ENCODE measurements around the gene UBE2J2. TPM values are rescaled to one million over a fixed set of nuclear protein-coding genes. Genes with fewer than 3 reads are reported as not detected.

The UBE2J2 gene
- total and polyA plus RNA-seq, 4 donors = 36.0 to 57.4 (median 47.1) TPM

DNA sequence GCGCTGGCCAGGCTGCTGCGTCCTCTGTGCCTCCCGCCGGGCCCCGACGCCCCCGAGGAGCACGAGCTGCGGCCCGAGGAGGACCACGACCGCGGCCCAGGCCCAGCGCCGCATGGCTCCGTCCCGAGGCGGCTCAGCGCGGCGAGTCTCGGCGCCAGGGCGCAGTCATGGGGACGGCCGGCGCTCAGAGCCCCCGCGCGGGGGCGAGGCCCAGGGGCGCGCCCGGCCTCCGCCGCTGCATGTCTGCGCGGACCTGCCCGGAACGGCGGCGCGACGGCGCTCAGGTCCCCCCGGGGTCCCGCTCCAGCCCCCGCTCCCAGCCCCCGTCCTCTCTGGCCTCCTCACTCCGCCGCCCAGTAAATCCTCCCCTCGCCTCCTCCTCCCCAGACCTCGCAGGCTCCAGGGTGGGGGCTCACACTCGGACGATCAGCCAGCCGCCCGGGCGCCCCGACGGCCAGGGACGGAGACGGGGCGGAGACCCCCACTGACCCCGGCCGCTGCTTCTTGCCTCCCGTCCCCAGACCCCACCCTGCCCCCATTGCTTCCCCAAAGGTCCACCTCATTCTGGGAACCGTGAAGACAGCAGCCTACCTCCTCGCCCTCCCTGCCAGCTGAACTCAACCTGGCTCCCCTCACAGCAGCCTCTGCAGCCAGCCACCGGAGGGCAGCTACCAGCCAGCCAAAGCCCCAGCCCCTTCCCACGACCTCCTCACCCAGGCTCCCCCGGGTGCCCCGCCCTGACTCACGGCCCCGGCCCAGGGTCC is 26.9 kb downstream of the UBE2J2 start, which contains the start of gene C1QTNF12:
TSS of gene C1QTNF12 (minus strand) at position 146 of the 764 bp plus-strand sequence. CDS start at position 114, 32 bp downstream.
- H3K36me3 ChIP-seq (ENCODE audit: control insufficient read depth in 4 of 4, insufficient read depth in 4 of 4, low read length in 4 of 4) = no peaks in the 10 kb centered on the region
- peaks cover 6 to 27% (median 19%) of the 10 kb centered on the region in 3 donors for H3K27me3 ChIP-seq (ENCODE audit: control insufficient read depth in 3 of 3, insufficient read depth in 3 of 3, low read length in 2 of 3)
- WGBS, 2 donors = 4 to 5% methylated on average over 52 to 74 of the region's 74 CpGs
- H3K4me1 ChIP-seq (ENCODE audit: control insufficient read depth in 5 of 5, insufficient read depth in 5 of 5, low read length in 5 of 5) = peaks cover 0 to 5% (median 0%) of the 10 kb centered on the region in 5 donors
- H3K9me3 ChIP-seq (ENCODE audit: control insufficient read depth in 4 of 4, insufficient read depth in 3 of 4, low read length in 3 of 4) = peaks cover 0 to 7% (median 0%) of the 10 kb centered on the region in 4 donors
- ATAC-seq (ENCODE audit: insufficient read depth, low FRiP score) (no peak), DNase-seq (no peak)
- TF ChIP-seq, protein P1, sequence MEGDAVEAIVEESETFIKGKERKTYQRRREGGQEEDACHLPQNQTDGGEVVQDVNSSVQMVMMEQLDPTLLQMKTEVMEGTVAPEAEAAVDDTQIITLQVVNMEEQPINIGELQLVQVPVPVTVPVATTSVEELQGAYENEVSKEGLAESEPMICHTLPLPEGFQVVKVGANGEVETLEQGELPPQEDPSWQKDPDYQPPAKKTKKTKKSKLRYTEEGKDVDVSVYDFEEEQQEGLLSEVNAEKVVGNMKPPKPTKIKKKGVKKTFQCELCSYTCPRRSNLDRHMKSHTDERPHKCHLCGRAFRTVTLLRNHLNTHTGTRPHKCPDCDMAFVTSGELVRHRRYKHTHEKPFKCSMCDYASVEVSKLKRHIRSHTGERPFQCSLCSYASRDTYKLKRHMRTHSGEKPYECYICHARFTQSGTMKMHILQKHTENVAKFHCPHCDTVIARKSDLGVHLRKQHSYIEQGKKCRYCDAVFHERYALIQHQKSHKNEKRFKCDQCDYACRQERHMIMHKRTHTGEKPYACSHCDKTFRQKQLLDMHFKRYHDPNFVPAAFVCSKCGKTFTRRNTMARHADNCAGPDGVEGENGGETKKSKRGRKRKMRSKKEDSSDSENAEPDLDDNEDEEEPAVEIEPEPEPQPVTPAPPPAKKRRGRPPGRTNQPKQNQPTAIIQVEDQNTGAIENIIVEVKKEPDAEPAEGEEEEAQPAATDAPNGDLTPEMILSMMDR (IDR thresholded peaks at IDR 0.05; ENCODE audit: control extremely low read depth, extremely low read depth) = no peak
- no peak within 1 kb of the TSS for H3K9ac ChIP-seq (ENCODE audit: insufficient read depth in 1 of 2, low read length in 2 of 2)
- H3K4me3 ChIP-seq = no peak within 1 kb of the TSS
- no peak within 1 kb of the TSS for H3K27ac ChIP-seq (ENCODE audit: low read depth in 1 of 2, low read length in 1 of 2)

DNA sequence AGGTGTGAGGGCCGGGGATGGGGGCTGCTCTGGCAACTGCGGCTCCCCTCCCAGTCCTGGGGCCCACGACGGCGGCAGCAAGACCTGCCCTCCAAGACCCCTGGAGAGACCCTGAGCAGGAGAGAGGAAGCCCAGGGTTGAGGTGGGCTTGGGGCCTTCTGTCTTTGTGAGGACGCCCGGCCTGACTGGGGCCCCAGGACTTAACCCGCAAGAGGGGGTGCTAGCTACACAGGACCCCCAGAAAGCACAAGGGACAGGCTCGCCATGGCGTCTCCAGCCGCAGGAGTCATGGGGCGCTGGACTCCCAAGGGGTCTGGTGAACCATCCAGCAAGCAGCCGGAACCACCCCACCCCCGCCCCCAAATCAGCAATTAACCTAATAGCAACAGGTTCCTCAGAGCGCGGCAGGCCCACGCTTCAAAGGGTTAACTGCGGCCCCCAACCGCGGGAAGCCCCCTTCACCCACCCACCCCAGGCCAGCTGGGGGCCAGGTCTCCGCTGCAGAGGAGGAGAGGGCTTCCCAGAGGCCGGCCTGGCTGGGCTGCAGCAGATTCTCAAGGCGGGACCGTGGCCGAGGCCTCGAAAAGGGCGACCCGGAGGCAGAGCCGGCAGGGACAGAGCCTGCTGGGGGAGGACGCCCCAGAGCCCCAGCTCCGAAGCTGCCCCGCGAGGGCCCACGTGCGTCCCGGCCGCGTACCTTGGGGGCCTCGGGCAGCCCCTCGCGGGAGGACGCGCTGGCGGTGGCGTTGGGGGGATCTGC is 27.7 kb downstream of the UBE2J2 start:
- no peak for ATAC-seq (ENCODE audit: insufficient read depth, low FRiP score)
- H3K27ac ChIP-seq (ENCODE audit: low read depth in 1 of 2, low read length in 1 of 2) = no peak overlapping the region
- H3K27me3 ChIP-seq (ENCODE audit: control insufficient read depth in 3 of 3, insufficient read depth in 3 of 3, low read length in 2 of 3) = peaks cover 6 to 27% (median 19%) of the 10 kb centered on the region in 3 donors
- H3K9me3 ChIP-seq (ENCODE audit: control insufficient read depth in 4 of 4, insufficient read depth in 3 of 4, low read length in 3 of 4) = peaks cover 0 to 7% (median 0%) of the 10 kb centered on the region in 4 donors
- no peak overlapping the region for H3K4me3 ChIP-seq
- no peak for DNase-seq
- peaks cover 0 to 5% (median 0%) of the 10 kb centered on the region in 5 donors for H3K4me1 ChIP-seq (ENCODE audit: control insufficient read depth in 5 of 5, insufficient read depth in 5 of 5, low read length in 5 of 5)
- no peak overlapping the region for H3K9ac ChIP-seq (ENCODE audit: insufficient read depth in 1 of 2, low read length in 2 of 2)
- TF ChIP-seq, protein P1 (IDR thresholded peaks at IDR 0.05; ENCODE audit: control extremely low read depth, extremely low read depth) = no peak
- 36 to 40% methylated on average over 32 to 45 of the region's 45 CpGs for WGBS, 2 donors
- no peaks in the 10 kb centered on the region for H3K36me3 ChIP-seq (ENCODE audit: control insufficient read depth in 4 of 4, insufficient read depth in 4 of 4, low read length in 4 of 4)

DNA sequence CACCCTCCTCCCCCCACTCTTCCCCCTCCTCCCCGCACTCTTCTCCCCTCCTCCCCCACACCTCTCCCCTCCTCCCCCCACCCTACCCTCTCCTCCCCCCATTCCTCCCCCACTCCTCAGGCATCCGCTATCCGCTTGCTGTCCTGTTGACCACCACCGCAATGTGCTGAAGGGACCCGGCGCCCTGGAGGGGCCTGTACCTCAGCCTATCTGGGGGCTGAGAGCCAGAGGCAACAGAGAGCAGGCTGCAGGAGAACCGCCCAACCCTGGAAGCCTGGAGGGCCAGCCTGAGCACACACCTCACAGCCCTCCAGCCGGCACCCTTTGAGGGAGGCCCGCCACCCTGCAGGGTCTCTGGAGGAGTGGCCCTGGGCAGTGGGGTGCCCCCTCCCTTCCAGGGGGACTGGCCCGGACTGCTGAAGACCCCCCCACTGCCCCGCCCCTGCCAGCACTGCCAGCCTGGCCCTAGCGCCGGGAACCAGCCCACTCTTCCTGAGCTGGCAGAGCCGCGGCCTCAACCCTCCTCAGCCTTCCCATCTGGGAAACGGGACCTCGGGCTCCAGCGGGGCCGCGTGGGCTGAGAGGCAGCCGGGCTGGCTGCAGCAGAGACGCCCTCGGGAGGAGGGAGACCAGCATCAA is 28.4 kb downstream of the UBE2J2 start:
- Histone ChIP-seq H3K4me1 (ENCODE audit: control insufficient read depth in 5 of 5, insufficient read depth in 5 of 5, low read length in 5 of 5) (peaks cover 0 to 5% (median 0%) of the 10 kb centered on the region in 5 donors), H3K9me3 (ENCODE audit: control insufficient read depth in 4 of 4, insufficient read depth in 3 of 4, low read length in 3 of 4) (peaks cover 0 to 7% (median 0%) of the 10 kb centered on the region in 4 donors), H3K27ac (ENCODE audit: low read depth in 1 of 2, low read length in 1 of 2) (no peak overlapping the region), H3K4me3 (no peak overlapping the region), H3K36me3 (ENCODE audit: control insufficient read depth in 4 of 4, insufficient read depth in 4 of 4, low read length in 4 of 4) (no peaks in the 10 kb centered on the region), H3K9ac (ENCODE audit: insufficient read depth in 1 of 2, low read length in 2 of 2) (no peak overlapping the region), H3K27me3 (ENCODE audit: control insufficient read depth in 3 of 3, insufficient read depth in 3 of 3, low read length in 2 of 3) (peaks cover 6 to 27% (median 19%) of the 10 kb centered on the region in 3 donors)
- ATAC-seq (ENCODE audit: insufficient read depth, low FRiP score) (no peak), DNase-seq (no peak)
- 69 to 77% methylated on average over 18 to 23 of the region's 23 CpGs for WGBS, 2 donors
- TF ChIP-seq, protein P1 (IDR thresholded peaks at IDR 0.05; ENCODE audit: control extremely low read depth, extremely low read depth) = no peak
